GM12864 (cell line): Measurements from ENCODE around the gene INHBC.
"Not testable (repeated sequence)": the region's sequence is repeated elsewhere in the genome, so short reads cannot be mapped to it uniquely, and the experiment has no call there.

Experiments used
- DNase-seq: peaks from one replicate; pipeline ENCODE4 v3.0.0-alpha.2; 2011; ENCODE audit warnings: low read depth
- H3K4me3 ChIP-seq: 2 replicates; pipeline ENCODE4 v1.5.1; 2011; ENCODE audit warnings: mild to moderate bottlenecking, low read depth, low read length, control low read depth
- TF ChIP-seq, protein P1 (sequence below): IDR thresholded peaks from 2 replicates; pipeline ENCODE4 v1.5.1; 2011; ENCODE audit warnings: low read depth, mild to moderate bottlenecking, moderate library complexity, low read length, control low read depth, inconsistent platforms; ENCODE audit errors: missing control alignments

Gene INHBC

DNA sequence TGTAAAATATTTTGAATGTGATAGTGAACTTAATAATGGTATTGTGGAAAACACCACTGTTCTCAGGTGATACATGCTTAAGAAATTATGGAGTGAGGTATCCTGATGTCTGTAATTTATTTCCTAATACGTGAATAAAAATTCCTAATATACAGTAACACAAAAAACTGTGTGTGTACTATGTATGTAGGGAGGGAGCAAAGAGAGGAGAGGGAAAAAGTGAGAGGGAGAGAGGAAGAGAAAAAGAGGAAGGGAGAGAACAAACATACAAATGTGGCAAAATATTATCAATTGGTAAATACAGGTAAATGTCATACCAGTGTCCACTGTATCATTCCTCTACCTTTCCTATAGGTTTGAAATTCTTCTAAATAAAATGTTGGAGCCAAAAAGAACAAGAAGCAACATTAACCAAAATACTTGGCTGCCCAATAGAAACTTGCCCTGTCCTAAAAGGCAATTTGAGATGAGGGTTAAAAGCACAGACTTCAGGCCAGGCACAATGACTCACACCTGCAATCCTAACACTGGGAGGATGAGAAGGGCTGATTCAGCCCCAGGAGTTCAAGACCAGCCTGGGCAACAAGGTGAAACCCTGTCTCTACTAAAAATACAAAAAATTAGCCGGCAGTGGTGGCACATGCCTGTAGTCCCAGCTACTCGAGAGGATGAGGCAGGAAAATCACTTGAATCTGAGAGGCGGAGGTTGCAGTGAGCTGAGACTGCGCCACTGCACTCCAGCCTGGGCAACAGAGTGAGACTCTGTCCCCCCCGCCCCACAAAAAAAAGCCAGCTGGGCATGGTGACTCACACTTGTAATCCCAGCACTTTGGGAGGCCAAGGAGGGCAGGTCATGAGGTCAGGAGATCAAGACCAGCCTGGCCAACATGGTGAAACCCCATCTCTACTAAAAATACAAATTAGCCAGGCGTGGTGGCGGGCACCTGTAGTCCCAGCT lies 18.3 kb upstream of the INHBC start:
- H3K4me3 ChIP-seq = no peak overlapping the region
- TF ChIP-seq, protein P1, sequence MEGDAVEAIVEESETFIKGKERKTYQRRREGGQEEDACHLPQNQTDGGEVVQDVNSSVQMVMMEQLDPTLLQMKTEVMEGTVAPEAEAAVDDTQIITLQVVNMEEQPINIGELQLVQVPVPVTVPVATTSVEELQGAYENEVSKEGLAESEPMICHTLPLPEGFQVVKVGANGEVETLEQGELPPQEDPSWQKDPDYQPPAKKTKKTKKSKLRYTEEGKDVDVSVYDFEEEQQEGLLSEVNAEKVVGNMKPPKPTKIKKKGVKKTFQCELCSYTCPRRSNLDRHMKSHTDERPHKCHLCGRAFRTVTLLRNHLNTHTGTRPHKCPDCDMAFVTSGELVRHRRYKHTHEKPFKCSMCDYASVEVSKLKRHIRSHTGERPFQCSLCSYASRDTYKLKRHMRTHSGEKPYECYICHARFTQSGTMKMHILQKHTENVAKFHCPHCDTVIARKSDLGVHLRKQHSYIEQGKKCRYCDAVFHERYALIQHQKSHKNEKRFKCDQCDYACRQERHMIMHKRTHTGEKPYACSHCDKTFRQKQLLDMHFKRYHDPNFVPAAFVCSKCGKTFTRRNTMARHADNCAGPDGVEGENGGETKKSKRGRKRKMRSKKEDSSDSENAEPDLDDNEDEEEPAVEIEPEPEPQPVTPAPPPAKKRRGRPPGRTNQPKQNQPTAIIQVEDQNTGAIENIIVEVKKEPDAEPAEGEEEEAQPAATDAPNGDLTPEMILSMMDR = no peak
- DNase-seq = no peak

- TF ChIP-seq, protein P1 = no peak
- DNase-seq = no peak
- no peak overlapping the region for H3K4me3 ChIP-seq
These were observed 16.3 kb upstream of the INHBC start for GRCh38 chr12:57418255-57418654.

DNA sequence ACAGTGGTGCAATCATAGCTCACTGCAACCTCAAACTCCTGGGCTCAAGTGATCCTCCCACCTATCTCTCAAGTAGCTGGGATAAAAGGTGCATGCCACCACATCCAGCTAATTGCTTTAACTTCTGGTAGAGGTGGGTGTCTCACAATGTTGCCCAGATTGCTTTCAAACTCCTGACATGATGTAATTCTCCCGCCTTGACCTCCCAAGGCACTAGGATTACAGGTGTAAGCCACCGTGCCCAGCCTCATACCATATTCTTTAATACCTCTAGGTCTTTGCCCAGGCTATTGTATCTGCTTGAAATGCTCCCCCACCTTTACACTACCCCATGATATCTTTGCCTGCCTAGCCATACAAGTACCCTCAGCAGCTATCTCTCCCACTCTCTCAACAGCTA lies 15.1 kb upstream of the INHBC start:
- no peak for DNase-seq
- TF ChIP-seq, protein P1 = no peak
- no peak overlapping the region for H3K4me3 ChIP-seq

- no peak overlapping the region for H3K4me3 ChIP-seq
- TF ChIP-seq, protein P1 = no peak
- DNase-seq = no peak
These were observed 14.1 kb upstream of the INHBC start for GRCh38 chr12:57420482-57420881.

DNA sequence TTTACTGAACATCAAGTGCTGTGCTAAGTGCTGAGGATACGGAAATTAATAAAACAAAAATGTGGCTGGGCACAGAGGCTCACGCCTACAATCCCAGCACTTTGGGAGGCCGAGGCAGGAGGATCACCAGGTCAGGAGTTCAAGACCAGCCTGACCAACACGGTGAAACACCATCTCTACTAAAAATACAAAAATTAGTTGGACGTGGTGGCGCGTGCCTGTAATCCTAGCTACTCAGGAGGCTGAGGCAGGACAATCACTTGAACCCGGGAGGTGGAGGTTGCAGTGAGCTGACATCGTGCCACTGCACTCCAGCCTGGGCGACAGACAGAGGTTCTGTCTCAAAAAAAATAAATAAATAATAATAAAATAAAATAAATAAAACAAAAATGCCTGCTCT lies 7.6 kb upstream of the INHBC start:
- DNase-seq, H3K4me3 ChIP-seq: not testable (repeated sequence)

- TF ChIP-seq, protein P1 = no peak
- H3K4me3 ChIP-seq = peak overlapping the region; percentile 77; the same call in 1 of the 2 replicates
- no peak for DNase-seq
These were observed 5.6 kb upstream of the INHBC start for GRCh38 chr12:57428965-57429364.

DNA sequence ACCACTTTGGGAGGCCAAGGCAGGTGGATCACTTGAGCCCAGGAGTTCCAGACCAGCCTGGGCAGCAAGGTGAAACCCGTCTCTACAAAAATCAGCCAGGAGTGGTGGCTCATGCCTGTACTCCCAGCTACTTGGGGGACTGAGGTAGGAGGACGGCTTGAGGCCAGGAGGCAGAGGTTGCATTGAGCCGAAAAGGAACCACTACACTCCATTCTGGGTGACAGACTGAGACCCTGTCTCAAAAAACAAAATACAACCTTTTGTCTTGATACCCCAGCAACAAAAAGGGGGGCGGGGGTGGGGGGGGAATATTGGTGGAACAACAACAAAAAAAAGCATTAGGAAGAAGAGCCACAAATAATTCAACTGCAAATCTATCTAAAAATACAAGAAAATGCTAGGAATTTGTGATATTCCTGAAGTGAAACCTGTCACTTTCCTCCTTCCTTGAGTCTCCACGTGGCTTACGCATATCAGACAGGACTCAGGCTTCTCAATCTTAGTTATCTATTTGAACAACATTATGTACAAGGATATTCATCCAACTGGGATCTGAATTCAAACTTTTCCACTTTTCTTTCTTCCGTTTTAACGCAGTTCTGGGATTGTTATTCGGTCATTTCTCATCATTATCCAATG lies 5.0 kb upstream of the INHBC start:
- peak overlapping the region; percentile 77 for H3K4me3 ChIP-seq
- no peak for DNase-seq
- TF ChIP-seq, protein P1 = no peak
